SH-SY5Y (cell line): ENCODE results near the gene POM121L12.

Experiments used
- GATA2 ChIP-seq: IDR thresholded peaks from 2 replicates; pipeline ENCODE4 v1.6.1; 2011; ENCODE audit warnings: mild to moderate bottlenecking, low read depth, low read length
- GATA3 ChIP-seq: IDR thresholded peaks from 2 replicates; pipeline ENCODE4 v1.6.1; 2011; ENCODE audit warnings: low read depth, mild to moderate bottlenecking, low read length, moderate library complexity

GRCh38 chr7:52995676-52996075, 39.8 kb upstream of the POM121L12 start:
- no peak for TF ChIP-seq GATA3
- no peak for TF ChIP-seq GATA2
